Caki2 (cell line): ENCODE data around the gene FRZB. TPM values are rescaled to one million over a fixed set of nuclear protein-coding genes. Genes with fewer than 3 reads are reported as not detected.

Experiments
- DNase-seq: peaks from one replicate; pipeline ENCODE4 v3.0.0-alpha.2; 2015; ENCODE audit warnings: low read depth
- in situ Hi-C: cut with HindIII; loops from 2 replicates; pipeline ENCODE4 v1.10.0; 2016; ENCODE audit warnings: low sequenced_read_pairs, low pct_unique_long_range_greater_than_20kb, mixed read lengths
- total RNA-seq: library from RNA; depleted of rRNA; stranded (reverse); fragments of >200 nt; shearing (Covaris generic); gene quantifications from 2 replicates; pipeline ENCODE4 v1.2.3, GENCODE V29; 2014; ENCODE audit warnings: low replicate concordance; rRNA removed

The FRZB gene, protein sequence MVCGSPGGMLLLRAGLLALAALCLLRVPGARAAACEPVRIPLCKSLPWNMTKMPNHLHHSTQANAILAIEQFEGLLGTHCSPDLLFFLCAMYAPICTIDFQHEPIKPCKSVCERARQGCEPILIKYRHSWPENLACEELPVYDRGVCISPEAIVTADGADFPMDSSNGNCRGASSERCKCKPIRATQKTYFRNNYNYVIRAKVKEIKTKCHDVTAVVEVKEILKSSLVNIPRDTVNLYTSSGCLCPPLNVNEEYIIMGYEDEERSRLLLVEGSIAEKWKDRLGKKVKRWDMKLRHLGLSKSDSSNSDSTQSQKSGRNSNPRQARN
- total RNA-seq = not detected in 2 replicates

DNA sequence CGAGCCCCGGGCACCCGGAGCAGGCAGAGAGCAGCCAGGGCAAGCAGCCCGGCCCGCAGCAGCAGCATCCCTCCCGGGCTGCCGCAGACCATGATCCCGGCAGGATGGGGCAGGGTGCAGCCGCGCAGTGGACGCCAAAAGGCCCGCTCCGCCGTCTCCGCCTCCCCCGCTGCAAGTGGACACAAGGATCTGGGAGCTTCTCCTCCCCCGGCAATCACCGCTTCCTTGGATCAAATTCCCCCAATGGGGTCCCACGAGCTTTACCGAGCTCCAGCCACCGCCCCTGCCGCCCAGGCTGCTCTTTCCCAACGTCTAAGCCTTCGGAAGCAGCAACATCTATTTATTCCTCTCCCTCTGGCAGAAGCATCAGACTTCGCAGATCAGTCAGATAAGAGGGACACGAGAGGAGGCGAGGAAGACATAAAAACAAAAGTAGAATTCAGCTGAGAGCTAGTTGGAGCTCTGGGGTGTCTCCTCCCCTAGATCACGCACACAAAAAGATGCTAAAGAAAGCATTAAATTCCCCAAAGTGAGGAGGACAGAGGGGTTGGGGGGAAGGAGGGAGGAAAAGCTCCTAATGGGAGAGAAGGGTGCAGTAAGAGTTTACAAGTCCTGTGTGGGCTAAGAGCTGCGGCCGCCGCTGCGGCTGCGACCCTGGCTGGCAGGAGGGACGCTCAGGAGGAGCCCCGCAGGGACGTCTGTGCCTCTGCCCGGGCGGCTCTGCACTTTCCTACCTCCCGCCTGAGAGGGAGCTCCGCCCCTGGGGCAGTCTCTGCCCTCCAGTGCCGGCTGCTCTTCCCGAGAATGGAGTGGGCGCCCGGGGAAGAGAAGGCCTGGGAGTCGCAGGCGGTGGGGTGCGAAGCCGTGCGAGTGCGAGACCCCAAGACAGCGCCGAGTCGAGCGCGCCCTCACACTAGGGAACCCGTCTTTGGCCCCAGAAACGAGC is at the start of gene FRZB:
Gene FRZB, minus strand, starts transcription at position 177 of the 946 bp plus-strand sequence. Its CDS starts 85 bp downstream, at position 92.
- in situ Hi-C loops = no loop called here

DNA sequence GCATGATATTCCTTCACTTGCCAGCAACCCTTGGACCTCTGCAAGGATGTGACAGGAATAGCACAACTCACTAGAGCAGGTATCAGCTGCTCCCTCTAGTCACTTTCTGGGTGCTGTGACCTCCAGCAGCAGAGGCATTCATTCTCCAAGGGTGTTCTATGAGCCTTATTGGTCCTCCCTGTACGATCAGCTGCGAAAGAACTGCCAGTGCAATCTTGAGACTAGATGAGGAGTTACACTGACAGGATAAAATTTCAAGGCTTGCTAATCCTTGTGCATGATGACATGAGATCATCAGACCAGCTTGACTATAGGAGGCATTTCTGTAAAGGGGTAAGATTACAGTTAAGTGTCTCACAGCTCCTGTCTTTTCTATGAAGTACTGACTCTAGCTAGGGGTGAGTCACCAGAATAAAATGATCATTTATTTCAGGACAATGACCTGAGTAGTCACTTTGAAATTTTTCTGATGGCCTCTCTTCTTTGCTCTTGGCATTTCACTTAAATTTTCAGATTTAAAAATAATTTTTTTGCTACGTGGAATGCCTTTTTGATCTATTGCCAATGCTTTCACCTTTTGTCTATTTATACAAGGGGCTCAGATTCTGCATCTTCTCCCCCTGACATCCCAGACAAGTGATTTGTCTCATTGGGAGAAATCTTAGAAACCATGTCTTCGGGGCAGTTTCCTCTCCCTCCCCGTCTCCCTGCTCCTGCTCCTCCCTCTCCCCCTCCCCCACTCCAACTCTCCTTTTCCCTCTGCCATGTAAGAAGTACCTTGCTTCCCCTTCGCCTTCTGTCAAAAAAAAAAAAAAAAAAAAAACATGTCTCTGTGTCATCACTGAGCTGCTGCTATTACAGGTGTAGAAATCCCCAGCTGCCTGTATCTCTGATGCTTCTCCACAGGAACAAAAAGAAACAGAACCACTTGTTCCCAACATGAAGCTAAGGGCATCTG is 49.2 kb upstream of the FRZB start:
- peak; percentile 74 for DNase-seq
- in situ Hi-C loops = no loop called here

More for the DNA sequence above, at the start of gene FRZB:
- no peak for DNase-seq

DNA sequence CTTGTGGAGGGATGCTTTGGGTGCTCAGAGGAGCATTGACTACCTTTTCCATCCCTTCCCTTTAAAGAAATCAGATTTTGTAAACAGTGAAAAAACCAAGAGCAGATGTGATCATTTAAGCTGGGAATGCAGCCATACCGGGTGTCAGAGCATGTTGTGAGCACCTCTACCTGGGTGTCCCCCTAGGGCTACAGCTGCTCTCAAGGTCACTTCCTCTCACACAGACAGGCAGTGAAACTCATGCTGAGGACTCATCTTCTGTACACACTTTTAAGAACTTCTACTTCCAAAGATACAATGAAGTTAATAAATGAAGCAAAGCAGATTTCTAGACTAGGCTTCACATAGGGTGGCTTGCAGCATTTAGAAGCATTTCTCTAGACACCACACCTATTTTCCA is 48.4 kb upstream of the FRZB start:
- in situ Hi-C loops = no loop called here
- no peak for DNase-seq

DNA sequence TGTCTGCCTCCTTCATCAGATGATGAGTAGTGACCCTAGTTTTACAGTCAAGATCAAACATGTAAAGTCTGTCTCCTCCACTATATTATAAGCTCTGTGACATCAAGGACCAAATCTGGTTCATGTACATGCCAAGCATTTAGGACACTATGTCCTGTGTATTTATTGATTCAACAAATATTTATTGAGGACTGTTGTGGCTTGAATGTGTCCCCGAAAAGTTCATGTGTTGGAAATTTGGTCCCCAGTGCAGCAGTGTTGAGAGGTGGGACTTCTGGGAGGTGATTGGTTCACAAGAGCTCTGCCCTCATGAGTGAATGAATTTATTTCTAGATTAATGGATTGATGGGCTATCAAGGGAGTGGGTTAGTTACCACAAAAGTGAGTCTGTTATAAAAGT is 46.6 kb upstream of the FRZB start:
- no peak for DNase-seq
- in situ Hi-C loops = no loop called here

DNA sequence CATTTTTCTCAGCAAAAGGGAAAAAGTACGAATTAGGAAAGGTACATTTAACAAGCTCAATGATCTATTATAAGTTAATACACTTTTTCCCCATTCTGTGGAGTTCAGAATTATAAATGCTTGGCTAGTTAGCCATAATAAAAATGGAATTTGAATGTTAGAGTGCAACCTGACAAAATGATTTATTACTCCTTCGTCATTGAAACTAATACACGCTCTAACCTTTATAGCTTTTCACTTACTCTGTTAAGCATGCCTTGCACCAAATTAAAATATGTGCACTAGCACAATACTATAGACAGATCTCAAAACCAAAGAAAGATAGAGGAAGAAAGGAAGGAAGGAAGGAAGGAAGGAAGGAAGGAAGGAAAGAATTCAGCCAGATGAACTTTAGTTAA is 46.1 kb upstream of the FRZB start:
- in situ Hi-C loops = no loop called here
- DNase-seq = no peak

DNA sequence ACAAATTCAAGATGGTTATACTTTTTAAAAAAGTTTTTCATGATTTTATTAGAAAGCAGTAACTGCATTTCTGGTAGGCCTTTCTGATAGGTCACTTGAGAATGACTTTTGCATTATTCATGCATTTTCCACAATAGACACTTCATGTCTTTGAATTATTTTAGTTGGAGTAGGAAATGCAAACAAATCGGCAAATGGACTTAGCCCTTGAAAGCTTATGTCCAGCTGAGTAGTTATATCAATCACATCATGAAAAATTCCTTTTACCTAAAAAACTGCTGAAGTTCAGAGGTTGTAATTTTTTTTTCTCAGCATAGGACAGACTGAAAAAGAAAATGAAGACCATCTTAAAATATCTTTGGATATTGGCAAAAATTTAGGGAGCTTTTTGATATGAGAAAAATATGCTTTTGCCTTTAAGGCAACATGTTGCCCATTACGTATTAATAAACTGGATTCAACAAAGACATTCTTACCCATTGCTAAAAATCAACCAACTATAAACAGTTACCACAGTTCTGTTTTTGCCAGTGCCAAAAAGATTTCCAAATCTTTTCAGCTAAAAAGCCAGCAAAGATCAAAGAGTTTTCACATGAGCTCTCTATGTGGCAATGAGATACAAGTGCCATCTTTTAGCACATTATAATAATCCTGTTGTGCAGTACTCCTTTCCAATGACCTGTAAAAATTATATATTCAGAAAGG is 45.5 kb upstream of the FRZB start:
- no peak for DNase-seq
- in situ Hi-C loops = no loop called here

DNA sequence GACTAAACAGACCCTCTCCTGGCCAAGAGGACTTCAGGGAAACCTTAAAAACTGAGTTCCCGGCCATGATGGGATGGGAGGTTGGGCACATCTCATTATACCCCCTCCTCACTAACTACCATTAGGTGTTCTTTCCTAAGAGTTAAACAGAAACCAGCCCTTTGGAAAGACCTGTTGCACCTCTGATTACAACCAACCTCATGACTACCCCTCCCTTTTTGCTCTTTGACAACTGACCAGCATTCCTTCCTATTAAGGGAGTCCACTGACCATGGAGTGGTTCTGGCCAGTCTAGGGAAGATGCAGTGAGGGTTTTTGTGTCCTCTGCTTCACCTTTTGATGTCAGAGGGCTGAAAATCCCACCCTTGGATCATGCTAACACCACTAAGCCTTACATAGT is 44.5 kb upstream of the FRZB start:
- in situ Hi-C loops = no loop called here
- DNase-seq = no peak

DNA sequence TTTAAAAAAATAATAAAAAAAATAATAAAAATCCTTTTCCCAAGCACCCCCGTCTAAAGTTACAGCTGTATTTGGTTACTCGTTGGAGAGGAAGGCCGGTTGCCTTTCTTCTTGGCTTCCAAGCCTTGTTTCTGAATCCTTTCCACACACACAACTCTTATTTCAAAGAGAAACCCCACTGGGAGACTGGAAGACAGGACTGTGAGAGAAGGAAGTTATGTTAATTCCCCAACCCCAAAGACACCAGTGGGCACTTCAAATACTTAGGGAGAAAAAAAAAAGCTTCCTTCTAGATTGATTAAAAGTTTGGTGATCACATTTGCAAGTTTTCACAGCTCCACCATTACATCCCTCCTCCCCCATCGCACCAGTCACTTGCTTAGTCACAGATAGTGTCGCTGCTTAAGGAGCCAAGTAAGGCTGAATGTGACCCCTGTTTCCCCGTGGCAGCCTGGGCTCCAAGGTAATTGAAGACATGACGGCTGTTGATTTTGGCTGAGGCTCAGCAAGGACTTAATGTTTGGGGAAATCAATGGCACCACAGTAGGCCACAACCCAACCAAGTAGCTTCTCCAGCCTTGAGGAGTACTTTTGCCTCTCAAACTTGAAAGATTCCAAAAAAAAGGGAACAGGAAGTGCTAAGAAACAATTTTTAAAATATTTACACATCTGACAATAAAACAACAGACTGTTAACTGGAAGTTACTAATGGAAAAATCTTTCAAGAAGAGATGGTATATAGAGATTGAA is 40.8 kb upstream of the FRZB start:
- no peak for DNase-seq
- in situ Hi-C loops = no loop called here

DNA sequence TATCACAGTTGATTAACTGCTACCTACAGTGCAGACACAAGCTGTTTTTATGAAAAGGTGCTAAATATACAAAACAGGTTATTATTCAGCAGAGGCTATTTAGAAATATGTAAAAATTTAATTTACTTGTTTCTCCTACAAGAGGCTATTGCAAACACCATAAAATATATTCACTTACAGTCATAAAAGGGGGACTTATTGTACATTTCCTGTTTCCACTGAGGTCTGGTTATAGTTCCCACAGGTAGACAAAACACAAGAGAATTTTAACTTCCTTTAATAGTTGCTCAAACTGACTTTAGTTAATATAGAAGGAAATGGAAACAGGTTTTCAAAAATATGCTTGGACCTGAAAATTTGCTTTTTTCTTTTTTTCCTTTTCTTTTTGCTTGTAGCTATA is 40.0 kb upstream of the FRZB start:
- in situ Hi-C loops = no loop called here

DNA sequence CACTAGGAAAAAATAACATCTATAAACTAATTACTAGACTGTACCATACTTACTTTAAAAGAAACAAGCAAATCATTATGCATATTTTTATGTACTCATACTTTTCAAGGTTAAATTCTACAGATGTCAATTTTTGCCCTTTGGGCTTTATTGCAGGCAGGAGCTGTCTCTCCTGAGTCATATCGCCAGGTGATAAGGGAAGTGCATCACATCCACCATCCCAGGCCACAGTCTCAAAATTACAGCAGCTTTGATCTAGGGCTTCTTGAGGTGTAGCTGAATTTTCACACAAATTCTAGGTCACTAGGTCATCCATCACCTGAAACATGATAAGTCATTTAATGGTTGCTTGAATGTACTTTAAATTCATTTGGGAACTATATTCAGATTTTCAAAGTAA is 38.4 kb upstream of the FRZB start:
- in situ Hi-C loops = no loop called here
- DNase-seq = no peak

More for the DNA sequence above, 40.0 kb upstream of the FRZB start:
- no peak for DNase-seq

DNA sequence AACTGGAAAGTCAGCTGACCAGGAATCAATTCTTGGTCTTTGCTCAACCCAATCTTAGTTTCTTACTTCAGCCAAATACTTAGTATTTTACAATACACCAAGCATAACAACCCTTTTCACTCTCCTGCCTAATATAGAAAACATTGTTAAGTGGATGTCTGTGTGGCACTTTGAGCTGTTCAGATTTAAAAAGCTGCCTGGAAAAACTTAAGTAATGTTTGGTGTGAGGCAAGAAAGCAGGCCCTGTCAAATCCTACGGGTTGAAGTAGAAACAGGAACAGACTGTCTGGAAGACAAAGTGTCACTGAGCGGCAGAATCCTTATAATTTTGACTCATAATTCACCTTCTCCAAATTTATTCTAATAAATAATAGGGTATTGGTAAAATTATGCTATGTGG is 37.1 kb upstream of the FRZB start:
- DNase-seq = no peak
- in situ Hi-C loops = no loop called here

DNA sequence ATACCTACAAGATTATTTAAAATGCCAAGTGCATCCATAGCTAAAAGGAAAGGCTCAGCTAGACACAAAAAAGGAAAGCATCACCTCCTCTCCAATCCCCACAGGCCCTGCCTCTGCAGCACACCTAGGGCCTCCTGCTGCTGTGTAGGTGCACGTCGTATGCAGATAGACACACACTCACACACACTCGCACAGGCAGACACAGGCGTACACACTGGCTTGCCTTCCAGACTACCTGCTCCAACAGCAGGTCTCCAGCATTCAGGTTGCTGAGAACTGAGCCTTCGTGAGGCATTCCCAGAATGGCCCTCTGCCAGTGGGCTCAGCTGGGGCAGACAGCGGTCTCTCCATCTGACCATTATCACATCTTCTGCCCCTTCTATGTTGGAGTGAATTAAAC is 35.3 kb upstream of the FRZB start:
- DNase-seq = no peak

DNA sequence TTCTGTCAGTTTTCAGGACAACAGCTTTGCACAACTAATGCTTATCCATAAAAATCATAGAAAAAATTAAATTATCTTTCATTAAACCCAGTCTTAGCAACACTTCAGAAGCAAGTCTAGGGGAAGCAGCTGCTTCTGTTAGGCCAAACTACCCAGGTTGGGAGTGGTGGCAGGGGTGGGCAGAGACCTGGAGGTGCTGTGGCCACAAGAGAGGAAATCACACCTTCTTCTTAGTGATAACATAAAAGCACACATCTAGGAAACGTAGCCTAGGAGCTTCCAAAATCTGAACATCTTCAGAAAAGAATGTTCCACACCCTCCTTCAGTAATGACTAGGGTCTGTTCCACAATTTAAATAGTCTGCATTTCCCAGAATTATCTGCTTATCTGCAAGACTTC is 32.3 kb upstream of the FRZB start:
- in situ Hi-C loops = no loop called here
- no peak for DNase-seq

More for the DNA sequence above, 35.3 kb upstream of the FRZB start:
- in situ Hi-C loops = no loop called here

DNA sequence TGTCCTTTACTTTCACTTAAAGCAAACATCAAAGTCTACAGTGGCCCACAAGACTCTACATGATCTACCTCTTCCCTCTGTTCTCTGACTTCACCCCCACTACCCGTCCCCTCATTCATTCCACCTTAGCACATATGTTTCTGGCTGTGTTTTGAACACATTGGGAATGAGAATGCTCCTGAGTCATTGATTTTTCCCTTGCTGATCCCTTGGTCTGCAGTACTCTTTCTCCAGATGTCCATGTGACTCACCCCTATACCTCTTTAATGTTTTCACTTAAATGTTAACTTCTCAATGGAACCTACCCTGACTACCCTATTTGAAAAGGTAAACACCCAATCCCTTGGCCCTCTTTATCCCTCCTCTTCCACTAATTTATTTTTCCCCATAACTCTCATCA is 30.7 kb upstream of the FRZB start:
- in situ Hi-C loops = no loop called here

DNA sequence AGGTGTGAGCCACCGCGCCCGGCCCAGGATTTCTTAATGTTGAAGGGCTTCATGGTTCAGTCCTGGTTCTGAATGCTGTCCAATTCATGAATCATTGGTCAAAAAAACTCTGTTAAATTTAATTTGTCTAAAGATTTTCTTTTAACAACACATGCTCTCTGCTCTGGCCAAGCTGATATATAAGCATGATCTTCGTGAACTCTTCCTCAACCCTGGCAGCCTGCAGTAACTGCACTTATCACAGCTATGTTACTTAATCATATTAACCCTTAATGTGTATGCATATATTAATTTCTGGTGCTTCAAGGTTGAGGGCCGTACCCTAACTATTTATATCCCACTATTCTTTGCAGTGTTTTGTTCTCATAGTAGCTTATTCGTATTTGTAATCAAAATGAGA is 29.4 kb upstream of the FRZB start:
- in situ Hi-C loops = no loop called here
- no peak for DNase-seq

More for the DNA sequence above, 30.7 kb upstream of the FRZB start:
- no peak for DNase-seq

DNA sequence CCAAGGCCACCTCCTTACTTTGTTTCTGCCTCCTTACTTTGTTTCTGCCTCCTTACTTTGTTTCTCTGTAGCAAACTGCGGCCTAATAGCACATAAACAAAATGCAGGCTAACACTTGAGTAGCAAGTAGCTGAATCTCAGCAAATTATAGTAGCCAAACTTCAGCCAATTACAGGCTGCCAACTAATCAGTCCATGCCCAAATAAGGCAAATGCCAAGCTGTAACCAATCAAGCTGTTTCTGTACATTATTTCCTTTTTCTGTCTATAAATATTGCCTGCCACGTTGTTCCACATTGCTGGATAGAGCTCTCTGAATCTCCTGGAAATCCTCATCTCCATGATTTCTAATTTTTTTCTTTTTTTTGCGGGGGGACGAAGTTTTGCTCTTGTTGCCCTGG is 28.7 kb upstream of the FRZB start:
- in situ Hi-C loops = no loop called here
- no peak for DNase-seq

DNA sequence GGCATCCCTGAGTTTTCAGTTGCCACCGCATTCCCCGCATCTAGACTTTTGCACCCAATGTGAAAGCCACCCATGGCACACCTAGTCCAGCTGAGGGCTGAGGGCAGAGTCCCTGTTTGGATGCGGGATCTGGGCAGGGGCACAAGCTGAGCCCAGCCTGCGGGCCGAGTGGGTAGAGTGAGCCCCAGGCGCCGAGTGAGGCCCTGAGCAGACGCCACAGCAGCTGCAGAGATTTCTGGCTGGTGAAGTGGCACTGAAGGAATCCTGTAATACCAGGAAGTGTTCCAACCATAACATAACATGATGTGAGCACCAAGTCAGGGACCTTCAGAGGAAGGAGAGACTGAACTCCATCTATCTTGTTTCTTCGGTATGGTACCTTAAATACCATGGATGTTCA is 27.7 kb upstream of the FRZB start:
- in situ Hi-C loops = no loop called here
- DNase-seq = no peak
